Dendritic cell treated with granulocyte-macrophage colony-stimulating factor and Interleukin-4, amounts not matched to agents 40 ng/mL and 50 ng/mL, for 4 days (primary cell): Measurements from ENCODE around the gene PKP3.
A peak's percentile ranks its signal among the peaks of the same experiment; 100 is the strongest.

Source experiments
- H3K27ac Mint-ChIP-seq: one replicate; pipeline ENCODE4 v1.8.0; 2022; ENCODE audit warnings: mild to moderate bottlenecking, mixed read lengths
- H3K27me3 Mint-ChIP-seq: one replicate; pipeline ENCODE4 v1.8.0; 2022; ENCODE audit warnings: mild to moderate bottlenecking, mixed read lengths
- H3K36me3 Mint-ChIP-seq: one replicate; pipeline ENCODE4 v1.8.0; 2022; ENCODE audit warnings: low read depth, mixed read lengths
- H3K4me1 Mint-ChIP-seq: one replicate; pipeline ENCODE4 v1.8.0; 2022; ENCODE audit warnings: low read depth, mixed read lengths
- H3K4me3 Mint-ChIP-seq: one replicate; pipeline ENCODE4 v1.8.0; 2022; ENCODE audit warnings: mild to moderate bottlenecking, moderate library complexity, mixed read lengths
- H3K9me3 Mint-ChIP-seq: one replicate; pipeline ENCODE4 v1.8.0; 2022; ENCODE audit warnings: mixed read lengths
- intact Hi-C: fragments of 100-400 bp; cut with micrococcal nuclease; formaldehyde crosslinking; loops from one replicate; pipeline ENCODE4 v1.15.0; 2022

PKP3 gene

GRCh38 chr11:447923-448731 lies 54.1 kb downstream of the PKP3 start:
- no peaks in the 10 kb centered on the region for H3K9me3 Mint-ChIP-seq
- peaks cover 25% of the 10 kb centered on the region for H3K27me3 Mint-ChIP-seq
- peaks cover 19% of the 10 kb centered on the region for H3K36me3 Mint-ChIP-seq
- peaks cover 31% of the 10 kb centered on the region for H3K4me1 Mint-ChIP-seq
- peak overlapping the region; percentile 94 for H3K4me3 Mint-ChIP-seq
- H3K27ac Mint-ChIP-seq: peak overlapping the region; percentile 96
- intact Hi-C loops: loop anchor here (1.0 to 2.0 kb wide), 4 partner anchors 33 to 241 kb away; partner anchors contain the start of genes BET1L, RIC8A, RNH1 and SIGIRR

GRCh38 chr11:449889-450808 lies 56.1 kb downstream of the PKP3 start, which contains the start of gene PTDSS2:
TSS of gene PTDSS2 (plus strand) at chr11:450279. CDS start at chr11:450456, 177 bp downstream.
- H3K4me1 Mint-ChIP-seq: peaks cover 23% of the 10 kb centered on the region
- no peaks in the 10 kb centered on the region for H3K9me3 Mint-ChIP-seq
- peaks cover 13% of the 10 kb centered on the region for H3K27me3 Mint-ChIP-seq
- H3K36me3 Mint-ChIP-seq: peaks cover 40% of the 10 kb centered on the region
- peak within 1 kb of the TSS; percentile 96 for H3K27ac Mint-ChIP-seq
- peak within 1 kb of the TSS; percentile 94 for H3K4me3 Mint-ChIP-seq
- intact Hi-C loops: loop anchor here (1.0 to 2.0 kb wide), 4 partner anchors 35 to 243 kb away; partner anchors contain the start of genes BET1L, RIC8A and SIGIRR

GRCh38 chr11:450809-451451 lies 56.9 kb downstream of the PKP3 start:
- intact Hi-C loops: loop anchor here (1.0 kb wide), 1 partner anchor 67 kb away; no protein-coding TSS in a partner anchor
- Mint-ChIP-seq H3K4me1 (peaks cover 24% of the 10 kb centered on the region), H3K4me3 (peak overlapping the region; percentile 94), H3K27me3 (peaks cover 9% of the 10 kb centered on the region), H3K36me3 (peaks cover 47% of the 10 kb centered on the region), H3K9me3 (no peaks in the 10 kb centered on the region), H3K27ac (peak overlapping the region; percentile 96)

- H3K9me3 Mint-ChIP-seq: no peaks in the 10 kb centered on the region
- intact Hi-C loops: no loop called here
- H3K27me3 Mint-ChIP-seq: peaks cover 5% of the 10 kb centered on the region
- H3K27ac Mint-ChIP-seq: peak overlapping the region; percentile 96
- peak overlapping the region; percentile 94 for H3K4me3 Mint-ChIP-seq
- H3K36me3 Mint-ChIP-seq: peaks cover 55% of the 10 kb centered on the region
- peaks cover 28% of the 10 kb centered on the region for H3K4me1 Mint-ChIP-seq
Observed at GRCh38 chr11:451738-452137, 57.7 kb downstream of the PKP3 start.

- Mint-ChIP-seq H3K4me1 (peaks cover 33% of the 10 kb centered on the region), H3K36me3 (peaks cover 59% of the 10 kb centered on the region), H3K27ac (no peak overlapping the region), H3K4me3 (no peak overlapping the region), H3K27me3 (peaks cover 2% of the 10 kb centered on the region), H3K9me3 (no peaks in the 10 kb centered on the region)
- intact Hi-C loops: no loop called here
Observed at GRCh38 chr11:452203-452744, 58.3 kb downstream of the PKP3 start.

- H3K9me3 Mint-ChIP-seq: no peaks in the 10 kb centered on the region
Observed at GRCh38 chr11:452916-453527, 59.0 kb downstream of the PKP3 start.

GRCh38 chr11:453564-453963 lies 59.6 kb downstream of the PKP3 start:
- intact Hi-C loops: no loop called here
- no peak overlapping the region for H3K4me3 Mint-ChIP-seq
- peaks cover 37% of the 10 kb centered on the region for H3K4me1 Mint-ChIP-seq
- H3K36me3 Mint-ChIP-seq: peaks cover 62% of the 10 kb centered on the region
- peaks cover 2% of the 10 kb centered on the region for H3K27me3 Mint-ChIP-seq
- H3K27ac Mint-ChIP-seq: no peak overlapping the region
- no peaks in the 10 kb centered on the region for H3K9me3 Mint-ChIP-seq

More at GRCh38 chr11:452916-453527, 59.0 kb downstream of the PKP3 start:
- Mint-ChIP-seq H3K4me1 (peaks cover 37% of the 10 kb centered on the region), H3K27ac (no peak overlapping the region), H3K27me3 (peaks cover 2% of the 10 kb centered on the region), H3K4me3 (no peak overlapping the region), H3K36me3 (peaks cover 62% of the 10 kb centered on the region)
- intact Hi-C loops: no loop called here

GRCh38 chr11:454043-454442 lies 60.0 kb downstream of the PKP3 start:
- no peak overlapping the region for H3K27ac Mint-ChIP-seq
- H3K36me3 Mint-ChIP-seq: peaks cover 66% of the 10 kb centered on the region
- no peaks in the 10 kb centered on the region for H3K9me3 Mint-ChIP-seq
- peaks cover 2% of the 10 kb centered on the region for H3K27me3 Mint-ChIP-seq
- intact Hi-C loops: no loop called here
- no peak overlapping the region for H3K4me3 Mint-ChIP-seq
- H3K4me1 Mint-ChIP-seq: peaks cover 37% of the 10 kb centered on the region
